Adrenal gland (tissue), 19 donors: ENCODE results near the gene TVP23B. TPM values are rescaled to one million over a fixed set of nuclear protein-coding genes. Genes with fewer than 3 reads are reported as not detected.
A peak's percentile ranks its signal among the peaks of the same experiment; 100 is the strongest.
"Not testable (repeated sequence)": the region's sequence is repeated elsewhere in the genome, so short reads cannot be mapped to it uniquely, and the experiment has no call there.

Experiments used
- DNase-seq, 7 donors: peaks; one replicate each; pipeline ENCODE4 v3.0.0-alpha.2; 2019 to 2020
- H3K27ac ChIP-seq, 5 donors: fragments of 200-600 bp; sonication (generic) in 4 of 5; 1 replicate in 3 of 5; 2 replicates in 2 of 5; pipeline versions ENCODE4 v1.5.1 to v1.8.0; 2016 to 2020; ENCODE audit warnings: mild to moderate bottlenecking in 1 of 5
- H3K27me3 ChIP-seq: fragments of 200-600 bp; 2 replicates; pipeline ENCODE4 v1.8.0; 2021
- H3K36me3 ChIP-seq, 2 donors: fragments of 200-600 bp; replicated peaks in 1 of 2; 1 replicate in 1 of 2; 2 replicates in 1 of 2; pipeline versions ENCODE4 v1.5.1 to v1.8.0; 2018 to 2022
- H3K4me1 ChIP-seq, 2 donors: fragments of 200-600 bp; replicated peaks in 1 of 2; 1 replicate in 1 of 2; 2 replicates in 1 of 2; pipeline versions ENCODE4 v1.5.1 to v1.8.0; 2018 to 2021
- H3K4me3 ChIP-seq, 4 donors: fragments of 200-600 bp; sonication (generic) in 3 of 4; one replicate each; pipeline ENCODE4 v1.5.1; 2016 to 2018
- H3K9me3 ChIP-seq, 3 donors: fragments of 200-600 bp; sonication (generic) in 1 of 3; replicated peaks in 1 of 3; 1 replicate in 2 of 3; 2 replicates in 1 of 3; pipeline versions ENCODE4 v1.5.1 to v1.8.0; 2016 to 2021
- CTCF ChIP-seq, 6 experiments: fragments of 450-650 bp in 4 of 6; fragments of 200-600 bp in 2 of 6; sonication (generic) in 1 of 6; IDR thresholded peaks; 1 replicate in 5 of 6; 2 replicates in 1 of 6; pipeline versions ENCODE4 v1.5.1 to v1.8.0; 2016 to 2021; ENCODE audit warnings: antibody characterized with exemption in 6 of 6, mild to moderate bottlenecking in 2 of 6, moderate library complexity in 1 of 6
- POLR2A ChIP-seq, 2 donors: fragments of 450-650 bp; IDR thresholded peaks; one replicate each; pipeline ENCODE4 v1.6.1; 2017; ENCODE audit warnings: antibody characterized with exemption in 2 of 2, mild to moderate bottlenecking in 2 of 2, moderate library complexity in 1 of 2
- WGBS, 4 donors: extraction: QIAGEN DNeasy Blood & Tissue Kit in 2 of 4; methylation state at CpG; one replicate each; pipeline versions ENCODE4 v1.1.5 to v1.1.7; 2013 to 2017; 5-methylcytosine and 5-hydroxymethylcytosine counted together
- intact Hi-C, 2 donors: fragments of 100-400 bp; cut with DNase I; formaldehyde crosslinking; loops; one replicate each; pipeline versions ENCODE4 v1.14.1 to v1.15.0; 2022 to 2023
- long read RNA-seq, 10 donors: library from polyadenylated mRNA in 3 of 10; unstranded in 2 of 10; stranded (forward) in 1 of 10; transcript quantifications; one replicate each; pipeline ENCODE4 v2.0.0 and lab custom pipeline, GENCODE V29; 2021 to 2026
- polyA plus RNA-seq, 3 donors: library from polyadenylated mRNA; stranded (reverse); fragments of 200-250 nt in 2 of 3; fragments of 350-450 nt in 1 of 3; fragmentation: Illumina TruSeq in 1 of 3; extraction: RNeasy Lipid Tissue Mini Kit (QIAGEN cat#74804) in 1 of 3; gene quantifications; one replicate each; pipeline ENCODE4 v1.2.3, GENCODE V29; 2013 to 2014
- total RNA-seq, 9 donors: library from RNA; depleted of rRNA in 4 of 9; stranded (reverse); fragments of >200 nt in 4 of 9; fragments of 120-200 nt in 1 of 9; fragmentation: NEBNext Ultra II Directional in 1 of 9; extraction: Animal tissue kit (Norgen Biotek cat#: 25700) in 1 of 9; gene quantifications; one replicate each; pipeline versions ENCODE4 v1.1.0 to v1.2.4, GENCODE V29; 2013 to 2023
- donor health status: healthy with polysubstance abuse.
- donor health status: Bipolar disorder and iron deficiency.
- donor health status: DM: yes; HTN: yes; CAD: no.
- donor health status: DM: no; HTN: no; CAD: no.
- donor health status: DM: no; HTN: no; CAD: no.
- donor health status: DM: yes; HTN: yes; CAD: no.

The TVP23B gene
- total RNA-seq (10 to 100 TPM; 33.0 to 86.0 (median 47.8) TPM), polyA plus RNA-seq (10 to 100 TPM; 16.2 to 70.9 (median 32.5) TPM)
- long read RNA-seq, donor 1, transcript TVP23B-201 (7 exons, 2,064 nt): major isoform, 35 of 58 reads
- long read RNA-seq, donor 1, partial matches to known transcripts: 17 of 58 reads
- long read RNA-seq, donor 1, other reads (novel, unspliced or antisense): 0 of 58 reads
- long read RNA-seq, donor 2, transcript TVP23B-201 (7 exons, 2,064 nt): major isoform, 16 of 19 reads
- long read RNA-seq, donor 2, partial matches to known transcripts: 0 of 19 reads
- long read RNA-seq, donor 2, other reads (novel, unspliced or antisense): 0 of 19 reads
- long read RNA-seq, donor 3, transcript TVP23B-201 (7 exons, 2,064 nt): major isoform, 25 of 26 reads
- long read RNA-seq, donor 3, partial matches to known transcripts: 0 of 26 reads
- long read RNA-seq, donor 3, other reads (novel, unspliced or antisense): 0 of 26 reads
- long read RNA-seq, donor 4, transcript TVP23B-201 (7 exons, 2,064 nt): major isoform, 72 of 92 reads
- long read RNA-seq, donor 4, partial matches to known transcripts: 15 of 92 reads
- long read RNA-seq, donor 4, other reads (novel, unspliced or antisense): 5 of 92 reads
- long read RNA-seq, donor 5, transcript TVP23B-201 (7 exons, 2,064 nt): major isoform, 91 of 103 reads
- long read RNA-seq, donor 5, partial matches to known transcripts: 5 of 103 reads
- long read RNA-seq, donor 5, other reads (novel, unspliced or antisense): 6 of 103 reads
- long read RNA-seq, donor 6, transcript TVP23B-201 (7 exons, 2,064 nt): major isoform, 28 of 32 reads
- long read RNA-seq, donor 6, partial matches to known transcripts: 3 of 32 reads
- long read RNA-seq, donor 6, other reads (novel, unspliced or antisense): 1 of 32 reads
- long read RNA-seq, donor 7, transcript TVP23B-201 (7 exons, 2,064 nt): major isoform, 15 of 19 reads
- long read RNA-seq, donor 7, partial matches to known transcripts: 0 of 19 reads
- long read RNA-seq, donor 7, other reads (novel, unspliced or antisense): 0 of 19 reads
- long read RNA-seq, donor 8, transcript TVP23B-201 (7 exons, 2,064 nt): major isoform, 27 of 45 reads
- long read RNA-seq, donor 8, partial matches to known transcripts: 15 of 45 reads
- long read RNA-seq, donor 8, other reads (novel, unspliced or antisense): 0 of 45 reads
- long read RNA-seq, donor 9, transcript TVP23B-201 (7 exons, 2,064 nt): major isoform, 19 of 28 reads
- long read RNA-seq, donor 9, partial matches to known transcripts: 8 of 28 reads
- long read RNA-seq, donor 9, other reads (novel, unspliced or antisense): 0 of 28 reads
- long read RNA-seq, donor 10, transcript TVP23B-201 (7 exons, 2,064 nt): major isoform, 6 of 7 reads
- long read RNA-seq, donor 10, partial matches to known transcripts: 0 of 7 reads
- long read RNA-seq, donor 10, other reads (novel, unspliced or antisense): 0 of 7 reads

- WGBS, 4 donors: 0 to 1% (median 1%) methylated on average over 9 to 52 of the region's 56 CpGs; no CpG with 5 or more reads in 1 of the 4 donors
- H3K4me1 ChIP-seq, H3K9me3 ChIP-seq, H3K27me3 ChIP-seq, intact Hi-C loops, H3K36me3 ChIP-seq: not testable (repeated sequence)
- peak; percentile 97 to 99 (median 98) for DNase-seq
- Histone ChIP-seq H3K4me3 (peak within 1 kb of the TSS in 3 of 4 donors; percentile 33 to 61 (median 44)), H3K27ac (peak within 1 kb of the TSS; percentile 39 to 88 (median 69))
- peak; percentile 75 to 92 for TF ChIP-seq POLR2A (IDR thresholded peaks at IDR 0.05)
- peak in 1 of 6 experiments; percentile 15 for TF ChIP-seq CTCF (IDR thresholded peaks at IDR 0.05)
Measured at GRCh38 chr17:18780991-18781718, at the start of gene TVP23B. TVP23B (plus strand) TSS chr17:18781183; CDS start chr17:18781294, 111 bp downstream.

- H3K36me3 ChIP-seq, H3K9me3 ChIP-seq, H3K4me3 ChIP-seq, H3K27me3 ChIP-seq, intact Hi-C loops, DNase-seq, H3K4me1 ChIP-seq, H3K27ac ChIP-seq: not testable (repeated sequence)
- 67 to 81% (median 75%) methylated on average over 1 of the region's 1 CpG for WGBS, 4 donors
Measured at GRCh38 chr17:18732438-18732837, 48.5 kb upstream of the TVP23B start.

- H3K27ac ChIP-seq, H3K36me3 ChIP-seq, H3K9me3 ChIP-seq, H3K27me3 ChIP-seq, H3K4me3 ChIP-seq, H3K4me1 ChIP-seq, intact Hi-C loops: not testable (repeated sequence)
- DNase-seq: peak in 1 of 7 donors; percentile 1
- whole genome bisulfite sequencing, 4 donors: 67 to 77% (median 75%) methylated on average over 3 to 4 of the region's 4 CpGs
Measured at GRCh38 chr17:18733350-18733749, 47.6 kb upstream of the TVP23B start.

- H3K36me3 ChIP-seq, intact Hi-C loops, H3K4me1 ChIP-seq, H3K4me3 ChIP-seq, DNase-seq, H3K27me3 ChIP-seq, H3K9me3 ChIP-seq, H3K27ac ChIP-seq: not testable (repeated sequence)
- WGBS, 4 donors: 80 to 89% (median 84%) methylated on average over 7 of the region's 7 CpGs
Measured at GRCh38 chr17:18739616-18740391, 41.2 kb upstream of the TVP23B start.

- H3K27ac ChIP-seq, H3K27me3 ChIP-seq, H3K4me1 ChIP-seq, DNase-seq, H3K9me3 ChIP-seq, H3K4me3 ChIP-seq, H3K36me3 ChIP-seq, intact Hi-C loops: not testable (repeated sequence)
- WGBS, 4 donors: 86 to 96% (median 92%) methylated on average over 2 to 4 of the region's 6 CpGs
Measured at GRCh38 chr17:18741228-18741627, 39.8 kb upstream of the TVP23B start.
